Measurements from ENCODE around the gene OR11G2. TPM values are rescaled to one million over a fixed set of nuclear protein-coding genes. Genes with fewer than 3 reads are reported as not detected.
"Not testable (repeated sequence)": the region's sequence is repeated elsewhere in the genome, so short reads cannot be mapped to it uniquely, and the experiment has no call there.

OR11G2 gene
- total and polyA plus RNA-seq, 10 donors, result not detected

- Histone ChIP-seq H3K27ac (no peak overlapping the region), H3K27me3 (replicated peaks in 1 of 7) (no peaks in the 10 kb centered on the region), H3K4me3 (no peak overlapping the region), H3K9me3 (peaks cover 0 to 11% (median 0%) of the 10 kb centered on the region in 8 donors), H3K36me3 (no peaks in the 10 kb centered on the region), H3K4me1 (no peaks in the 10 kb centered on the region)
- TF ChIP-seq POLR2A (IDR thresholded peaks at IDR 0.05) (no peak), POLR2AphosphoS5 (IDR thresholded peaks at IDR 0.05) (no peak), CTCF (IDR thresholded peaks at IDR 0.05 in 8 of 11, conservative IDR thresholded peaks at IDR 0.05 in 3 of 11) (no peak)
- no peak for DNase-seq
- 66 to 88% (median 83%) methylated on average over 2 of the region's 2 CpGs for WGBS, 5 donors
- intact Hi-C loops (cut with DNase I; ENCODE audit: low total_unique reads), result no loop called here
These were observed 24.5 kb downstream of the OR11G2 start for GRCh38 chr14:20215196-20215595.

GRCh38 chr14:20219033-20219432 lies 28.3 kb downstream of the OR11G2 start:
- H3K4me3 ChIP-seq, result no peak overlapping the region
- TF ChIP-seq POLR2A (IDR thresholded peaks at IDR 0.05) (no peak), CTCF (IDR thresholded peaks at IDR 0.05 in 8 of 11, conservative IDR thresholded peaks at IDR 0.05 in 3 of 11) (no peak), POLR2AphosphoS5 (IDR thresholded peaks at IDR 0.05) (no peak)
- H3K9me3 ChIP-seq, result peaks cover 0 to 11% (median 0%) of the 10 kb centered on the region in 8 donors
- WGBS, 5 donors, result 40 to 49% (median 42%) methylated on average over 4 of the region's 4 CpGs
- intact Hi-C loops (cut with DNase I; ENCODE audit: low total_unique reads), result no loop called here
- H3K4me1 ChIP-seq, result no peaks in the 10 kb centered on the region
- H3K36me3 ChIP-seq, result no peaks in the 10 kb centered on the region
- no peak for DNase-seq
- no peak overlapping the region for H3K27ac ChIP-seq
- H3K27me3 ChIP-seq (replicated peaks in 1 of 7), result no peaks in the 10 kb centered on the region

GRCh38 chr14:20223410-20223809 lies 32.7 kb downstream of the OR11G2 start, which contains the start of gene OR11H6:
OR11H6 (plus strand) TSS chr14:20223710; CDS start chr14:20223710, 0 bp downstream.
- DNase-seq, result no peak
- H3K9me3 ChIP-seq, result no peaks in the 10 kb centered on the region
- H3K4me3 ChIP-seq, result no peak within 1 kb of the TSS
- TF ChIP-seq POLR2A (IDR thresholded peaks at IDR 0.05), result no peak
- no peak for TF ChIP-seq POLR2AphosphoS5 (IDR thresholded peaks at IDR 0.05)
- no peak for TF ChIP-seq CTCF (IDR thresholded peaks at IDR 0.05 in 8 of 11, conservative IDR thresholded peaks at IDR 0.05 in 3 of 11)
- no peaks in the 10 kb centered on the region for H3K4me1 ChIP-seq
- H3K36me3 ChIP-seq, result no peaks in the 10 kb centered on the region
- H3K27me3 ChIP-seq (replicated peaks in 1 of 7), result no peaks in the 10 kb centered on the region
- intact Hi-C loops (cut with DNase I; ENCODE audit: low total_unique reads), result no loop called here
- H3K27ac ChIP-seq, result no peak within 1 kb of the TSS
- 26 to 54% (median 38%) methylated on average over 2 of the region's 2 CpGs for WGBS, 5 donors

GRCh38 chr14:20228681-20229080 lies 38.0 kb downstream of the OR11G2 start, which contains the start of gene OR11H7:
OR11H7 (plus strand) TSS chr14:20228981.
- intact Hi-C loops (cut with DNase I; ENCODE audit: low total_unique reads), result no loop called here
- no peak within 1 kb of the TSS for H3K4me3 ChIP-seq
- H3K4me1 ChIP-seq, result no peaks in the 10 kb centered on the region
- H3K27me3 ChIP-seq (replicated peaks in 1 of 7), result no peaks in the 10 kb centered on the region
- no peak for TF ChIP-seq POLR2A (IDR thresholded peaks at IDR 0.05)
- no peak for TF ChIP-seq CTCF (IDR thresholded peaks at IDR 0.05 in 8 of 11, conservative IDR thresholded peaks at IDR 0.05 in 3 of 11)
- no peak for TF ChIP-seq POLR2AphosphoS5 (IDR thresholded peaks at IDR 0.05)
- peaks cover 0 to 26% (median 10%) of the 10 kb centered on the region in 8 donors for H3K9me3 ChIP-seq
- no peak within 1 kb of the TSS for H3K27ac ChIP-seq
- 69 to 88% (median 79%) methylated on average over 1 of the region's 1 CpG for WGBS, 5 donors
- no peak for DNase-seq
- no peaks in the 10 kb centered on the region for H3K36me3 ChIP-seq

GRCh38 chr14:20235415-20235814 lies 44.7 kb downstream of the OR11G2 start:
- H3K27ac ChIP-seq; DNase-seq; H3K4me1 ChIP-seq; H3K36me3 ChIP-seq; H3K27me3 ChIP-seq (replicated peaks in 1 of 7); H3K4me3 ChIP-seq; intact Hi-C loops (cut with DNase I; ENCODE audit: low total_unique reads): not testable (repeated sequence)
- H3K9me3 ChIP-seq, result peaks cover 0 to 16% (median 2%) of the 10 kb centered on the region in 8 donors
- 78 to 87% (median 85%) methylated on average over 3 to 4 of the region's 4 CpGs; no CpG with 5 or more reads in 1 of the 5 donors for WGBS, 5 donors

All from spleen (tissue), 11 donors.